ENCODE results near the gene PALD1.

The PALD1 gene

GRCh38 chr10:70478191-70479164 is at the start of gene PALD1:
TSS of gene PALD1 (plus strand) at chr10:70478767. CDS start at chr10:70525952, 47,185 bp downstream.
- TF ChIP-seq, protein P1, sequence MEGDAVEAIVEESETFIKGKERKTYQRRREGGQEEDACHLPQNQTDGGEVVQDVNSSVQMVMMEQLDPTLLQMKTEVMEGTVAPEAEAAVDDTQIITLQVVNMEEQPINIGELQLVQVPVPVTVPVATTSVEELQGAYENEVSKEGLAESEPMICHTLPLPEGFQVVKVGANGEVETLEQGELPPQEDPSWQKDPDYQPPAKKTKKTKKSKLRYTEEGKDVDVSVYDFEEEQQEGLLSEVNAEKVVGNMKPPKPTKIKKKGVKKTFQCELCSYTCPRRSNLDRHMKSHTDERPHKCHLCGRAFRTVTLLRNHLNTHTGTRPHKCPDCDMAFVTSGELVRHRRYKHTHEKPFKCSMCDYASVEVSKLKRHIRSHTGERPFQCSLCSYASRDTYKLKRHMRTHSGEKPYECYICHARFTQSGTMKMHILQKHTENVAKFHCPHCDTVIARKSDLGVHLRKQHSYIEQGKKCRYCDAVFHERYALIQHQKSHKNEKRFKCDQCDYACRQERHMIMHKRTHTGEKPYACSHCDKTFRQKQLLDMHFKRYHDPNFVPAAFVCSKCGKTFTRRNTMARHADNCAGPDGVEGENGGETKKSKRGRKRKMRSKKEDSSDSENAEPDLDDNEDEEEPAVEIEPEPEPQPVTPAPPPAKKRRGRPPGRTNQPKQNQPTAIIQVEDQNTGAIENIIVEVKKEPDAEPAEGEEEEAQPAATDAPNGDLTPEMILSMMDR (conservative IDR thresholded peaks at IDR 0.05; ENCODE audit: low read depth, low read length): peak; percentile 15
- peak within 1 kb of the TSS; percentile 58 for H3K4me3 ChIP-seq (ENCODE audit: low read length)
- DNase-seq (ENCODE audit: low read depth): no peak

DNA sequence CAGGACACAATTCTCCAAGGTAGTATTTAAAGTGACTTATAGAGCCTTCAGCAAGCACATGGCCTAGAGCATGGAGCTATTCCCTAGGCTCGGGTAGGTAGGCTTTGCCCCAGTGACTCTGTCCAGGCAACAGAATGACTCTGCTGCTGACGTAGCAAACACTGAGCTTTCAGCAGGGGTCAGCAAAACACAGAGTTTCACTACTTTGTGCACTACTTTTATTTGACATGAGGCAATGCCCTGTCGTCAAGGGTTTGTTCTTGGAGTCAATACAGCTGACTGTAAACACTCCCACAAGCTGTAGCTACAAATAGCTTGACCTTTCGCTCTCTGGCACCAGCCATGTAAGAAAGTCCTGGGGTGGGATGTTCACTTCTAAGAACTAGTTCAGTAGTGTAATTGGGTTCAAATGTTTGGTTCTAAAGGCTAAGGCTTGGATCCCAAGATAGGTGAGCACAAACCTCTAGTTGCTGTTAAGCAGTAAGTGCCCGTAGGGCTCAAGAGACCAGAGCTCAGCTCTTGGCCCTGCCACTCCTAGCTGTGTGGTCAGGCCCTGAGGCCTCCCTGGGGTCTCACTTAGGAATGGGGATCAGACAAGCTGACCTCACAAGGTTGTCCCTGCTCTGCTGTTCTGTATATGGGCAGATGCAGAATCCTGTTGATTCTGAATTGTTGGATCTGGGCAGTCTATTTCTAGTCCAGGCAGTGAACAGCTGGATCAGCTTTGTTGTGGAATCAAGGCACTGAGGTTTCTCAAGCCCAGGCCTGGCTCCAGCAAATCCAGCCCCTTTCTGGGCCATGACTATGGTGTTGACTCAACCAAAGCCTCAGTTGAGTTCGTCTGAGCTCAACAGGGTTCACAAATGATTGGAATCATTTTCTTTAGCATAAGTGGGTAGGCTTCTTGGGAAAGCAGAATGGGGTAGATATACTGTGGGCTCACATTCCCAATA is 47.8 kb upstream of the PALD1 start:
- no peak overlapping the region for H3K4me3 ChIP-seq (ENCODE audit: low read length)
- peak; percentile 60 for DNase-seq (ENCODE audit: low read depth)
- TF ChIP-seq, protein P1 (conservative IDR thresholded peaks at IDR 0.05; ENCODE audit: low read depth, low read length): no peak

DNA sequence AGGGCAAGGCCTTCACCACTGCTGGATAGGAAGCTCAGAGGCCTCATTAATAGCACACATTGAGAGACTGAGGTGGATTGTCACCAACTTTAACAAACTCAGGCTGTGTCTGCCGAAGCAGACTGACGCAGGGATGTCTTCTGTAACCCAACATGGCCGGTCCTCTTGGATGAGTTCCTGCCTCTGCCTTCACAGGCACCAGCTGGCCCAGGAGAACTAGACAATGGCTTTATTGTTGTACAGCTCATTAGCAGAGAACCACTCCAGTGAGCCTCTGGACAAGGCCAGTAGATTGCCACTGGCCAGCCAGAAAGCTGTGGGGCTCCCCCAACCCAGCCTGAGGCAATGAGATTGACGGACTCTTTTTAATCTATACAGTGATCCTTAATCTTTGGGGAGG is 46.5 kb upstream of the PALD1 start:
- TF ChIP-seq, protein P1 (conservative IDR thresholded peaks at IDR 0.05; ENCODE audit: low read depth, low read length): no peak
- H3K4me3 ChIP-seq (ENCODE audit: low read length): no peak overlapping the region
- DNase-seq (ENCODE audit: low read depth): peak; percentile 46

DNA sequence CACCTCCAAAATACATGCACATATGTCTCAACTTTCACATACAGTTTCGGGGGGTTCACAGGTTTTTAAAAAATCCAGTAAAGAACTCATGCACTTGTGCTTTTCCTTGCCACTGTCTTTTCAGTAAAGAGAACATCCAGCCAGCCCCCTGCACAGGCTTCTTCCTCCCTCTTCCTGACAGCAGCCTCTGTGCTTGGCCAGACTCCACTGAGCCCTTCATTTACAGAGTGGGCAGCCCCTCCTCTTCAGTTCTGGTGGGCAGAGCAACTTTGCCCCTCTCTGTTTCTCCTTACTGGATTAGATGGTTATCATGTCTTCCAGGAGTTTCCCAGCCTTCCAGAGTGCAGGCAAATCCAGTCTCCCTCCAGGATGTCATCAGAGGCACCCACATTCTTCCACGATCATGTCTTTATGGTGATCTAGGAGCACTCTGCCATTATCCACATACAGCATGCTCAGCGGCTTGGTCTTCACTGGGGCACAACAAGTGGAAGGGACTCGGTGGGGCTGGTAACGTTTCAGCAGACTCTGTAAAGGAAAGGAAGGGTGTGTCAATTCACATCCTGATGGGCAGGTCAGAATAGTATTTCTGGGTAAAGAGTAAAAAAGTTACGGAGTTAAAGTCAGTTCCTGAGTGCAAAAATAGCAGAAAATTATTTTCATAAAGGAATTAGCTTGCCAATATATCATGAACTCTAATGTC is 45.9 kb upstream of the PALD1 start:
- TF ChIP-seq, protein P1 (conservative IDR thresholded peaks at IDR 0.05; ENCODE audit: low read depth, low read length): no peak
- no peak for DNase-seq (ENCODE audit: low read depth)
- no peak overlapping the region for H3K4me3 ChIP-seq (ENCODE audit: low read length)

DNA sequence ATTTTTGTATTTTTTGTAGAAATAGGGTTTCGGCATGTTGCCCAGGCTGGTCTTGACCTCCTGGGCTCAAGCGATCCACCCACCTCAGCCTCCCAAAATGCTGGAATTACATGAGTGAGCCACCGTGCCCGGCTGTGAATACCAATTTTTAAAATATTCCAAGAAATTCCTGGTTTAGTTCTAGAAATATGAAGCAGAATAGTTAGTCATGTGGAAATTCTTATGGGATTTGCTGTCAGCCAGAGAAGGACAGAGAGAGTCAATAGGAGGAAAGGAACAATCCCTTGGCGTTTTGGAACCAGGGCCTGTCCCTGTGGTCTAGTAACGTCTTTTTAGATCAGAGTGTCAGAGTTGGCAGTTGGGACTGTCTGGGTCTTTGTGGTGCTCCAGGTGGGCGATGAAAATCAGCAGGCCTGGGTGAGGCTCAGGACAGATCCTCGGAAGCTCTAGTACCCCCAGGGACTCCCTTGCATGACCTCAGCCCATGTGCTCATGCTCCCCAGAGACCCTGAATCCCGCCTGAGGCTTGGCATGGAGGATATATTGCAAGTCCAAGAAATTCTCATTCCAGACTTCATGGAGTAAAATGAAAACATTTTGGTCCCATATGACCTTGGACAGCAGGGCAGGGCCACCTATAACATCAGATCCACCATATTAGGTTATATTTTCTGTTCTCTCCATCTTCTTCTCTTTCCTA is 44.8 kb upstream of the PALD1 start:
- TF ChIP-seq, protein P1 (conservative IDR thresholded peaks at IDR 0.05; ENCODE audit: low read depth, low read length): no peak
- no peak for DNase-seq (ENCODE audit: low read depth)
- H3K4me3 ChIP-seq (ENCODE audit: low read length): no peak overlapping the region

Data from retinal pigment epithelial cell (primary cell).